Sigmoid colon (tissue), 7 donors: ENCODE data around the gene B4GALNT3. TPM values are rescaled to one million over a fixed set of nuclear protein-coding genes. Genes with fewer than 3 reads are reported as not detected.
"Not testable (repeated sequence)": the region's sequence is repeated elsewhere in the genome, so short reads cannot be mapped to it uniquely, and the experiment has no call there.

Experiments
- DNase-seq: peaks from one replicate; pipeline ENCODE4 v3.0.0-alpha.2; 2019
- H3K27ac ChIP-seq, 4 donors: fragments of 200-600 bp; sonication (generic); one replicate each; pipeline ENCODE4 v1.5.1; 2016 to 2019; ENCODE audit warnings: mild to moderate bottlenecking in 1 of 4
- H3K27me3 ChIP-seq, 3 donors: fragments of 200-600 bp; sonication (generic); one replicate each; pipeline ENCODE4 v1.5.1; 2019; ENCODE audit warnings: mild to moderate bottlenecking in 1 of 3
- H3K36me3 ChIP-seq, 4 donors: fragments of 200-600 bp; sonication (generic); one replicate each; pipeline ENCODE4 v1.5.1; 2016 to 2019
- H3K4me1 ChIP-seq, 4 donors: fragments of 200-600 bp; sonication (generic); one replicate each; pipeline ENCODE4 v1.5.1; 2017 to 2019
- H3K4me3 ChIP-seq, 4 donors: fragments of 200-600 bp; sonication (generic); one replicate each; pipeline ENCODE4 v1.5.1; 2017 to 2019; ENCODE audit warnings: mild to moderate bottlenecking in 2 of 4, moderate library complexity in 1 of 4
- H3K9me3 ChIP-seq, 4 donors: fragments of 200-600 bp in 3 of 4; sonication (generic) in 3 of 4; one replicate each; pipeline versions ENCODE4 v1.5.1 to v1.6.1; 2013 to 2019
- EP300 ChIP-seq, 4 donors: sonication (generic); formaldehyde crosslinking; IDR thresholded peaks; one replicate each; pipeline ENCODE4 v1.6.1; 2017; ENCODE audit warnings: antibody characterized with exemption in 4 of 4
- POLR2A ChIP-seq, 2 donors: fragments of 450-650 bp; IDR thresholded peaks; one replicate each; pipeline ENCODE4 v1.6.1; 2016; ENCODE audit warnings: antibody characterized with exemption in 2 of 2, mild to moderate bottlenecking in 2 of 2, moderate library complexity in 2 of 2
- POLR2AphosphoS5 ChIP-seq, 4 donors: sonication (generic); formaldehyde crosslinking; IDR thresholded peaks; one replicate each; pipeline ENCODE4 v1.6.1; 2017; ENCODE audit warnings: antibody characterized with exemption in 4 of 4
- WGBS, 2 donors: extraction: QIAGEN DNeasy Blood & Tissue Kit; methylation state at CpG; one replicate each; pipeline ENCODE4 v1.1.7; 2013; 5-methylcytosine and 5-hydroxymethylcytosine counted together
- intact Hi-C: fragments of 100-400 bp; cut with DNase I; formaldehyde crosslinking; loops from one replicate; pipeline ENCODE4 v1.15.1; 2023
- polyA plus RNA-seq, 3 donors: library from polyadenylated mRNA; stranded (reverse); fragments of 200-250 nt; gene quantifications; one replicate each; pipeline ENCODE4 v1.2.3, GENCODE V29; 2013
- total RNA-seq, 4 donors: library from RNA; depleted of rRNA; stranded (reverse); fragments of >200 nt; gene quantifications; one replicate each; pipeline ENCODE4 v1.1.0, GENCODE V29; 2016
- TF ChIP-seq, protein P1 (sequence below), 4 experiments: fragments of 450-650 bp in 3 of 4; fragments of 200-600 bp in 1 of 4; IDR thresholded peaks; one replicate each; pipeline ENCODE4 v1.5.1; 2016 to 2019; ENCODE audit warnings: antibody characterized with exemption in 4 of 4, mild to moderate bottlenecking in 3 of 4, moderate library complexity in 2 of 4
- donor health status: healthy with polysubstance abuse.
- donor health status: Bipolar disorder and iron deficiency.
- donor health status: healthy.

Gene B4GALNT3
- total RNA-seq: under 1 TPM; under 0.01 to 0.36 (median 0.23) TPM
- polyA plus RNA-seq: 10 to 100 TPM in 2 of 3 donors, 1 to 10 TPM in 1; 8.4 to 74.2 (median 12.0) TPM

DNA sequence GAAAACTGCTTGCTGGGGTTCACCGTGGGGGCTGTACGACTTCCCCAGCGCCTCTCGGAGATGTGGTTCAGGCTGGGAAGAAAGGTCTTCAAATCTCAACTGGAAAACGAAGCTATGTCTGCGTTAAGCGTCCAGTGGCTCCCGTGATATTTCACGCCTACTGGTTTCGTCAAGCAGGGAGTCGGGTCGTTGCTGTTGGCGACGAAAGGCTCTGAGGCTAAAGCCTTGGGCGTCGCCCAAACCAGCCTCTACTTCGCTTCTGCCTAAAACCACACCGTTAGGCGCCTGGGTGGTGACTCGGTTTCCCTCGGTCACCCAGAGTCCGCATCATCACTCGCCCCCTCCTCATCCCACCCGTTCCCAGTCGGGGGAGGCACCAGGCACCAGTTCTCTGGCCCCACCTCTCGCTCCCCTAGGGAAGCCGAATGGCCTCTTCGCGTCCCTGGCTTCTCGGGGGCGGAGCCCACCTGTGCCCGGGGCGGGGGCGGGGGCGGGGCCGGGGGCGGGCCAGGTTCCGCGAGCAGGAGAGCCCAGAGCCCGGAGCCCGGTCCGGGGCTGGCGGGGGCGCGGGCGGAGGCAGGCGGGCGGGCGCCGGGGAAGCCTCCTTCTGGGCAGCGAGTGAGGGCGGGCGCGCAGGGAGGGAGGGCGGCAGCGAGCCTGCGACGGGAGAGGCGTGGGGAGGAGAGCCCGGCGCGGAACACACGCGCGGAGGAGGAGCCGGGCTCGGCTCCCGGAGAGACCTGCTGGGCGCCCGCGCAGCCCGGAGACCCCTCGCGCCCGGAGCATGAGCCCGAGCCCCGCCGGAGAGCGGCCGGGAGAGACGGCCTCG, at the start of gene B4GALNT3:
Gene B4GALNT3 (plus strand): TSS at position 510 of the 829 bp plus-strand sequence. CDS start 438 bp downstream, outside the sequence.
- peak within 1 kb of the TSS in 1 of 4 donors; percentile 39 for H3K27ac ChIP-seq
- peaks cover 0 to 20% (median 17%) of the 10 kb centered on the region in 4 donors for H3K4me1 ChIP-seq
- H3K36me3 ChIP-seq: no peaks in the 10 kb centered on the region
- no peaks in the 10 kb centered on the region for H3K9me3 ChIP-seq
- TF ChIP-seq, protein P1, sequence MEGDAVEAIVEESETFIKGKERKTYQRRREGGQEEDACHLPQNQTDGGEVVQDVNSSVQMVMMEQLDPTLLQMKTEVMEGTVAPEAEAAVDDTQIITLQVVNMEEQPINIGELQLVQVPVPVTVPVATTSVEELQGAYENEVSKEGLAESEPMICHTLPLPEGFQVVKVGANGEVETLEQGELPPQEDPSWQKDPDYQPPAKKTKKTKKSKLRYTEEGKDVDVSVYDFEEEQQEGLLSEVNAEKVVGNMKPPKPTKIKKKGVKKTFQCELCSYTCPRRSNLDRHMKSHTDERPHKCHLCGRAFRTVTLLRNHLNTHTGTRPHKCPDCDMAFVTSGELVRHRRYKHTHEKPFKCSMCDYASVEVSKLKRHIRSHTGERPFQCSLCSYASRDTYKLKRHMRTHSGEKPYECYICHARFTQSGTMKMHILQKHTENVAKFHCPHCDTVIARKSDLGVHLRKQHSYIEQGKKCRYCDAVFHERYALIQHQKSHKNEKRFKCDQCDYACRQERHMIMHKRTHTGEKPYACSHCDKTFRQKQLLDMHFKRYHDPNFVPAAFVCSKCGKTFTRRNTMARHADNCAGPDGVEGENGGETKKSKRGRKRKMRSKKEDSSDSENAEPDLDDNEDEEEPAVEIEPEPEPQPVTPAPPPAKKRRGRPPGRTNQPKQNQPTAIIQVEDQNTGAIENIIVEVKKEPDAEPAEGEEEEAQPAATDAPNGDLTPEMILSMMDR (IDR thresholded peaks at IDR 0.05): no peak
- TF ChIP-seq POLR2A (IDR thresholded peaks at IDR 0.05) (no peak), EP300 (IDR thresholded peaks at IDR 0.05) (no peak), POLR2AphosphoS5 (IDR thresholded peaks at IDR 0.05) (no peak)
- intact Hi-C loops: no loop called here
- H3K4me3 ChIP-seq: peak within 1 kb of the TSS; percentile 30 to 59 (median 52)
- no peak for DNase-seq
- WGBS, 2 donors: 4% methylated on average over 82 of the region's 82 CpGs
- peaks cover 14 to 50% (median 16%) of the 10 kb centered on the region in 3 donors for H3K27me3 ChIP-seq

DNA sequence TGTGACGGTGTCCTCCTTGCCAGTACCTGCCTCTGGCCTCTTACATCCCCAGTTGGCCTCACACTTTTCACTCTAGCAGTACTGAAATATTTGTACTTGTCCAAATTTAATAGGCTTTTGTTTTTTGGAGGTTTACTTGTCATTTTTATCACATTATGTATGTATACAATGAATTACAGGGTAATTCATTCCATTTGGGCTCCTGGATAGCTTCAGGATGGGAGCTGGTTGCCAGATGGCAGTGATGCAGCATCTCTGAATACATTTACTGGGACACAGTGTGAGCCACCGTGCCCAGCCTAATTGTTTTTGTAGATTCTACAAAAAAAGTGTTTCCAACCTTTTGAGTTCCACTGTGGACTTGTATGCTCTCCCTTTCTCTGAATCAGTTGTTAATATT, 44.9 kb upstream of the B4GALNT3 start:
- 88 to 92% methylated on average over 2 of the region's 2 CpGs for WGBS, 2 donors
- TF ChIP-seq, protein P1 (IDR thresholded peaks at IDR 0.05): no peak
- no peak for TF ChIP-seq POLR2AphosphoS5 (IDR thresholded peaks at IDR 0.05)
- TF ChIP-seq EP300 (IDR thresholded peaks at IDR 0.05): no peak
- no peak for TF ChIP-seq POLR2A (IDR thresholded peaks at IDR 0.05)
- Histone ChIP-seq H3K36me3 (peaks cover 0 to 60% (median 4%) of the 10 kb centered on the region in 4 donors), H3K4me3 (no peak overlapping the region), H3K27ac (no peak overlapping the region), H3K9me3 (no peaks in the 10 kb centered on the region), H3K4me1 (no peaks in the 10 kb centered on the region), H3K27me3 (no peaks in the 10 kb centered on the region)
- no peak for DNase-seq
- intact Hi-C loops: no loop called here

DNA sequence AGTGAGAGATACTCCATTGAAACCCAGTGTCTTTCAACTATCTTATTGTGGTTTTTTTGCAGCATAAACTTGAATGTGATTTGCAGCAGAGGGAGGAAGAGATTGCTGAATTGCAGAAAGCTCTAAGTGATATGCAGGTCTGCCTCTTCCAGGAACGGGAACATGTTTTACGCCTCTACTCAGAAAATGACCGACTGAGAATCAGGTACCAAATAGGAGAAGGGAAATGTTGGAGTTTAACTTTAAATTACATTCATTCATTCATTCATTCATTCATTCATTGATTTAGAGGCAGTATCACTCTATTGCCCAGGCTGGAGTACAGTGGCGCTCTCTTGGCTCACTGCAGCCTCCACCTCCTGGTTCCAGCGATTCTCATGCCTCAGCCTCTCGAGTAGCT, 41.3 kb upstream of the B4GALNT3 start:
- Histone ChIP-seq H3K36me3 (peaks cover 0 to 39% (median 4%) of the 10 kb centered on the region in 4 donors), H3K9me3 (no peaks in the 10 kb centered on the region), H3K4me3 (no peak overlapping the region), H3K27me3 (no peaks in the 10 kb centered on the region), H3K27ac (no peak overlapping the region), H3K4me1 (no peaks in the 10 kb centered on the region)
- TF ChIP-seq EP300 (IDR thresholded peaks at IDR 0.05): no peak
- TF ChIP-seq POLR2A (IDR thresholded peaks at IDR 0.05): no peak
- TF ChIP-seq, protein P1 (IDR thresholded peaks at IDR 0.05): no peak
- no peak for TF ChIP-seq POLR2AphosphoS5 (IDR thresholded peaks at IDR 0.05)
- 97 to 99% methylated on average over 6 of the region's 6 CpGs for WGBS, 2 donors
- DNase-seq: no peak
- intact Hi-C loops: no loop called here

DNA sequence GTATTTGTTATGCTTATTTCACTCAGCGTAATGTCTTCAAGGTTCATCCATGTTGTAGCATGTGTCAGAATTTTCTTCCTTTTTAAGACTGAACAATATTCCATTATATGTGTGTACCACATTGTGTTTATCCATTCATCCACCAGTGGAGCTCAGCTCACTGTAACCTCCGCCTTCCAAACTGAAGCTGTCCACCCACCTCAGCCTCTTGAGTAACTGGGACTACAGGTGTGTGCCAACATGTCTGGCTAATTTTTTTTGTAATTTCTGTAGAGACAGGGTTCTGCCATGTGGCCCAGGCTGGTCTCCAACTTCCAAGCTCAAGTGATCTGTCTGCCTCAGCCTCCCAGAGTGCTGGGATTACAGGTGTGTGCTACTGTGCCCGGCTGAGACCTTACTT, 37.2 kb upstream of the B4GALNT3 start:
- peaks cover 0 to 24% (median 4%) of the 10 kb centered on the region in 4 donors for H3K36me3 ChIP-seq
- no peaks in the 10 kb centered on the region for H3K9me3 ChIP-seq
- DNase-seq: no peak
- intact Hi-C loops: no loop called here
- H3K4me1 ChIP-seq: no peaks in the 10 kb centered on the region
- 90 to 95% methylated on average over 3 of the region's 3 CpGs for WGBS, 2 donors
- no peak overlapping the region for H3K4me3 ChIP-seq
- H3K27ac ChIP-seq: no peak overlapping the region
- no peaks in the 10 kb centered on the region for H3K27me3 ChIP-seq
- TF ChIP-seq EP300 (IDR thresholded peaks at IDR 0.05) (no peak), POLR2AphosphoS5 (IDR thresholded peaks at IDR 0.05) (no peak), POLR2A (IDR thresholded peaks at IDR 0.05) (no peak)
- TF ChIP-seq, protein P1 (IDR thresholded peaks at IDR 0.05): no peak

DNA sequence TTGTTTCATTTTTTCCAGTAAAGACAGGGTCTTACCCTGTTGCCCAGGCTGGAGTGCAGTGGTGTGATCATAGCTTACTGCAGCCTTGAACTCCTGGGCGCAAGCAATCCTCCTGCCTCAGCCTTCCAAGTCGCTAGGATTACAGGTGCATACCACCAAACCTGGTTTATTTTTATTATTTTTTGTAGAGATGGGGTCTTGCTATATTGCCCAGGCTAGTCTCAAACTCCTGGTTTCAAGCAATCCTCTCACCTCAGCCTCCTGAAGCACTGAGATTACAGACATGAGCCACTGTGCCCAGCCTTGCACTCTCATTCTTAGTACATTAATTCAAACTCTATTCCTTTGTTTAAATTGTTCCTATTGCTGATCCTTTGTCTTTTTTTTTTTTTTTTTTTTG, 24.0 kb upstream of the B4GALNT3 start:
- DNase-seq, H3K27me3 ChIP-seq, H3K9me3 ChIP-seq, H3K4me1 ChIP-seq, intact Hi-C loops, H3K4me3 ChIP-seq, H3K27ac ChIP-seq: not testable (repeated sequence)
- H3K36me3 ChIP-seq: peaks cover 0 to 33% (median 8%) of the 10 kb centered on the region in 4 donors
- WGBS, 2 donors: 98% methylated on average over 2 of the region's 2 CpGs
